ENCODE measurements around the gene PRAMEF17.
"Not testable (repeated sequence)": the region's sequence is repeated elsewhere in the genome, so short reads cannot be mapped to it uniquely, and the experiment has no call there.

Gene PRAMEF17, protein sequence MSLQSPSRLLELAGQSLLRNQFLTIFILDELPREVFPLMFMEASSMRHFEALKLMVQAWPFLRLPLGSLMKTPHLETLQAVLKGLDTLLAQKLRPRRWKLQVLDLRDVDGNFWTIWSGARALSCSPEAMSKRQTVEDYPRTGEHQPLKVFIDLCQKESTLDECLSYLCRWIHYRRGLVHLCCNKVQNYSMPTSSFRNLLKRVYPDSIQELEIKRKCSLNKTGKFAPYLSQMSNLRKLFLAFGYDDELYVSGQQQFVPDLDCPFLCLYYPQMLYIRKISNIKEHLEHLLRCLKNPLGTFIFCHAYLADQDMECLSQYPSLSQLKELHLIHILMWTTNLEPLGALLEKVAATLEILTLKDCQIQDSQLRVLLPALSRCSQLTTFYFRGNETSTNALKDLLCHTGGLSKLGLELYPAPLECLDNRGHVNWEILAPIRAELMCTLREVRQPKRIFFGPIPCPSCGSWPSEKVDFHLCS

DNA sequence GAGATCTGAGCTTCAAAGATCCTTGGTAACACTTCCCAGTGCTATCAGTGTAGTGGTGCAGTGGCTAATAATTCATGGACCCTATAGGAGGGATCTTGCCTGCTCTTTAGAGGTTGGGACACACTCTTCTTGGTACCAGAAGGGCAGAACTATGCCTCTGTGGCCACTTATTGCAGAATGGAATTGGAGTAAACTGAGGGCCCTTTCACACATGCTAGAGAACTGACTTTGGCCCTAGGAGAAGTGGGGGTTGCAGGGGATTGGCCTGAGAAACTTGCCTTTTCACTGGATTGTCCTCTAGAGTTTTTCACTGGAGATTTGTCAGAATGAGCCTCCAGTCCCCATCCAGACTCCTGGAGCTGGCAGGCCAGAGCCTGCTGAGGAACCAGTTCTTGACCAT lies at the start of gene PRAMEF17:
Gene PRAMEF17 (plus strand): TSS at position 301 of the 400 bp plus-strand sequence. CDS start 26 bp downstream, at position 327.
- not testable (repeated sequence) for DNase-seq

DNA sequence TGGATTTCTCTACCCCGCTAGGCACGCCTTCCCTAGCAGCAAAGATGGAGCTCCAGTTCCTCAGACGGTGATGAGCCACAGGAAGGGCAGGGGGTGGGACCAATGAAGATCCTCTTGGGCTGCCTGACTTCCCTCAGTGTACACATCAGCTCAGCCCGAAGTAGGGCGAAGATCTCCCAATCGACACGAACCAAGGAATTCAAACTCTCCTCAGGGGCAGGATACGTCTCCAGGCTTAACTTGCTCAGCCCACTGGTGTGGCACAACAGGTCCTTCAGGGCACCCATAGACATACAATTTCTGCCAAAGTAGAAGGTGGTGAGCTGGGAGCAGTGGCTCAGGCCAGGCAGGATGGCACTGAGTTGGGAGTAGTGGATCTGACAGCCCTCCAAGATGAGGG lies 46.9 kb upstream of the PRAMEF17 start:
- not testable (repeated sequence) for DNase-seq

DNA sequence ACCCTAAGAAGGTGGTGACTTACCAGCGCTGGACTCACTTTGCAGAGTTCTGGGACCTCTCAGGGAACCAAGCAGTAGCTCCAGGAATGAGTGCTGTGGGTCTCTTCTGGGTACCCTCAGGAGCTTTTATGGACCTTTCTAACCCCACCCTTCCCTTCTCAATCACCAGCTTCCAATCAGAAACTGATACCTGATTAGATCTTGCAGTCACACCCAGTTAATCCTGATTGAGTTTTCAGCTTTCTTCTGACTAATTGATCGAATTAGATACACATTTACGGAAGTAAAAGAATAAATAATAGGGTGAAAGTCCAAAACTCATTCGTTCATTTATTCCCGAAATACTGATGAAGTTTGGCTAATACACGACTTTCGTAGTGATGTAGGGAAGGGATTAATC lies 42.4 kb upstream of the PRAMEF17 start, which contains the start of gene PRAMEF14:
Gene PRAMEF14 (minus strand): TSS at position 101 of the 400 bp plus-strand sequence. CDS start 1,820 bp downstream, outside the sequence.
- not testable (repeated sequence) for DNase-seq

DNA sequence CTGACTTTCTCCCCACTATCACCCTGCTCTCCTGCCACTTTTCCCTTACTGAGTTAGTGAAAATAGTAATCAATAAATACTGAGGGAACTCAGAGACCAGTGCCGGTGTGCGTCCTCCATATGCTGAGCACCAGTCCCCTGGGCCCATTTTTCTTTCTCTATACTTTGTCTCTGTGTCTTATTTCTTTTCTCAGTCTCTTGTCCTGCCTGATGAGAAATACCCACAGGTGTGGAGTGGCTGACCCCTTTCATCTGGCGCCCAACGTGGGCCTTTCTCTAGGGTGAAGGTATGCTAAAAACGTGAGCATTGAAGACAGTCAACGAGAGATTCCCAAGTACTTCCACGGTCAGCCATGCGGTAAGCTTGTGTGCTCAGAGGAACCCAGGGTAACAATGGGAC lies 36.0 kb upstream of the PRAMEF17 start:
- not testable (repeated sequence) for DNase-seq

DNA sequence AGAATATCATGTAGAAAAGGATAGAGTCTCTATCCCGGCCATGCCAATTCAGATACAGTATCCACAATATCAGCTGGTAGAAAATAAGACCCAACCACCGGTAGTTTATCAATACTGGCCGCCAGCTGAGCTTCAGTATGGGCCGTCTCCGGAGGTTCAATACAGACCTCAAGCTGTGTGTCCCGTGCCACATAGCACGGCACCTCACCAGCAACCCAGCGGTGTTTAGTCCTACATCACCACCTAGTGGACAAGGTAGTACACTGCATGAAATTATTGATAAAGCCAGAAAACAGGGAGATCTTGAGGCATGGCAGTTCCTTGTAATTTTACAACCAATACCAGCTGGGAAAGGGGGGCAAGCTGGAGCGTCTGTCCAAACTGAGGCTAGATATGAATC lies 35.0 kb upstream of the PRAMEF17 start:
- DNase-seq = not testable (repeated sequence)

DNA sequence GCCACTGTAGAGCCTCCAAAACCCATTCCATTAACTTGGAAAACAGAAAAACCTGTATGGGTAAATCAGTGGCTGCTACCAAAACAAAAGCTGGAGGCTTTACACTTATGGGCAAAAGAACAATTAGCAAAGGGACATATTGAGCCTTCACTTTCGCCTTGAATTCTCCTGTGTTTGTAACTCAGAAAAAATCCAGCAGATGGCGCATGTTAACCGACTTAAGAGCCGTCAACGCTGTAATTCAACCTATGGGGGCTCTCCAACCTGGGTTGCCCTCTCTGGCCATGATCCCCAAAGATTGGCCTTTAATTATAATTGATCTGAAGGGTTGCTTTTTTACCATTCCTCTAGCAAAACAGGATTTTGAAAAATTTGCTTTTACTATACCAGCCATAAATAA lies 32.7 kb upstream of the PRAMEF17 start:
- DNase-seq = peak; percentile 48

DNA sequence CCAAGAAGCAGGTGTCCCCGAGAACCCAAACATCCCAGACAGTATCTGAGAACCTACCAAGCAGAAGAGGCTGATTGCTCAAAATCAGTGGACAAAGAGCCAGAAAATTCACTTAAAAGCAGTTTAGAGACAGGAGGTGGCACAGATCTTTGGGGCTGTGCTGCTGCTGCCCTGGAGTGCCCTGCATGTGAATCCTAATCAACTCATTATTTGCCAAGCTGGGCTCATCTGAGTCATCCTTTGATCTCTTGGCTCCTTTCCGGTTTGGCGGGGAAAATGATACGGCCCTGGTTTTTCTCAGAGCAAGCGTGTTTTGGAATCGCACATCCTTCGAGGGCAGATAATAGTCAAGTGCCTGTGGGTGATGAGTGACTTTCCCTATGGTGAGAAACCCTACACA lies 27.1 kb upstream of the PRAMEF17 start:
- DNase-seq = not testable (repeated sequence)

DNA sequence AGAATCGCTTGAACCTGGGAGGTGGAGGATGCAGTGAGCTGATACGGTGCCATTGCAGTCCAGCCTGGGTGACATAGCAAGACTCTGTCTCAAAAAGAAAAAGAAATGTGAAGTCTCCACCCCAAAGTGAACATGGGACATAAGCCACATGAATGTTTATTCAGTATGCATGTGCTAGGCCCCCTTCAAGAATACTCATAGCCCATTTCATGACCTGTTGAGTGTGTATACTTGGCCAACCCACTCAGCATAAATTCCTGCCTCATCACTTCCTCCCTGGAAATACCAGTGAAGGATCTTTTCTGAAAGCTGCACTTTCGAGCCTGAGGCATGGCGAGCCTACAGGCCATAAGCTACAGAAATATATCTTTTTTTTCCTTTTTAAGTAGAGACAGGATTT lies 24.5 kb upstream of the PRAMEF17 start:
- not testable (repeated sequence) for DNase-seq

DNA sequence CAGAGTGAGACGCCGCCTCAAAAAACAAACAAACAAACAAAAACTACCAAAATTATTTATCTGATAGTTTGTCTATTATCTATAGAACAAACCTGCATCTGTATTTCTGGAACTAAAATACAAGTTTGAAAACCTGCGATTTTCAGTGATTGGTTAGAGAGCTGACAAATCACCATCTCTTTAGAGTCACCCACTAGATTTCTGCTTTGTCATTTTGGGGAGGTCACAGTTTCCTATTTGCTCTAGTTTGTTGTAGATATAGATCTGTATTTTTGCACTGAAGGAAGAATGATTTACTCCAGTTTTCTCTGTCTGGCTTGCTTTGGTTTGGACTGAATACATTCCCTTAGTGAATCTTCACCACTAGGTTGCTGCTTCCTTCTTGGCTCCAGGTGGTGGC lies 22.9 kb upstream of the PRAMEF17 start:
- DNase-seq = not testable (repeated sequence)

DNA sequence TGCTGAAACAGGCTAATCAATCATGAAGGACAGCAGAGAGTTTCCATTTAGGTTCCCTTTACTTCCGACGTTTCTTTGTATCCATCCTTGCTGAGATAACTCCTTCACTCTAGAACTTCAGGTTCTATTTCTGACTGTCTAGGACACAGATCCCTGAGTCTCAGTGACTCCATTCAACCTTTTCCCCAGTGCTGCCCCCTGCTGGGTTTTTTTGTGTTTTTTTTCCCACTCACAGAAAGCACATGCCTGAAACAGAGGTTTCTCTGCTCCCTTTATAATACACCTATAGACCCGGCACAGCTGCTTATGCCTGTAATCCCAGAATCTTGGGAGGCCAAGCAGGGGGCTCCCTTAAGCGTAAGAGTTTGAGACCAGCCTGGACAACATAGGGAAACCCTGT lies 20.9 kb upstream of the PRAMEF17 start:
- peak; percentile 30 for DNase-seq

DNA sequence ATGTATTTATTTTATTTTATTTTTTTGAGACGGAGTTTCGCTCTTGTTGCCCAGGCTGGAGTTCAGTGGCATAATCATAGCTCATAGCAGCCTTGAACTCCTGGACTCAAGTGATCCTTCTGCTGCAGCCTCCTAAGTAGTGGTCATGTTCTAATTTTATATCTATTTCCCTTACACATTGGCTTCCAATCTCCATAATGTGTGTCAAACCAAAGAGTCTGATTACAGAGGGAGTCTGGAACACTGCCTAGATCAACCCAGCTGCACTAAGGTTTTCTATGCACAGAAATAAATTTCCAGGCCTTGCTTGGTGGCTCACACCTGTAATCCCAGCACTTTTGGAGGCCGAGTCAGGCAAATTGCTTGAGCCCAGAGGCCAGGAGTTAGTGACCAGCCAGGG lies 10.4 kb upstream of the PRAMEF17 start:
- DNase-seq = not testable (repeated sequence)

DNA sequence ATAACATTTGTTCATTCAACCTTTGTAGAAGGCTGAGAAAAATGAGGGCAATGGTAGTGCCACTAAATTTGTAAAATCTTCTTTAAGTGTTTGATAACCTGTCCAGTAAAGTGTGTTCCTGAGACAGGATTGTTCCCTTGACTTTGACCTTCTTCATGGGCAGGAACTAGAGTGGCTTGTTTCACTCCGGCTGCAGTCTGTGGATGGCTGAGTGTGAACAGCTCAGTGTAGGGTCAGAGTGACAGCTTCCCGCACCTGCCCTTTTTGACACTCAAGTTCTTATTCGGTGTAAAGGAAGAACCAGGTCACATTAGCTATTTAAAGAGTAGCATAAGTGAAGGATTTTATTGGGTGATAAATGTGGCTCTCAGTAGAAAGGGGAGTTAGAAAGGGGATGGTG lies 9.1 kb upstream of the PRAMEF17 start:
- DNase-seq = not testable (repeated sequence)

DNA sequence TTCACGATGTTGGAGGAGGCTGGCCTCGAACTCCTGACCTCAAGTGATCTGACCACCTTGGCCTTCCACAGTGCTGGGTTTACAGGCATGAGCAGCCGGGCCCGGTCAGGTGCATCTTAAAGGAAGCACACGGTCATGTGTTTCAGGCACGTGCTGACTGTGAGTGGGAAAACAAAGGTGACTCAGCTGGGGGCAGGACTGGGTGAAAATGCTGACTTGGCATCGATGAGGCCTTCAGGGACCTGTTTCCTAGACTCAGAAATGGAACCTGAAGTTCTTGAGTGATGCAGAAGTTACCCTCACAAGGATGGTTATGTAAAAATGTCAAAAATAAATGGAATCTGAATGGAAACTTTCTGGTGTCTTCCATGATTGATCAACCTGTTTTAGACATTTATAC lies 3.6 kb downstream of the PRAMEF17 start:
- DNase-seq = not testable (repeated sequence)

DNA sequence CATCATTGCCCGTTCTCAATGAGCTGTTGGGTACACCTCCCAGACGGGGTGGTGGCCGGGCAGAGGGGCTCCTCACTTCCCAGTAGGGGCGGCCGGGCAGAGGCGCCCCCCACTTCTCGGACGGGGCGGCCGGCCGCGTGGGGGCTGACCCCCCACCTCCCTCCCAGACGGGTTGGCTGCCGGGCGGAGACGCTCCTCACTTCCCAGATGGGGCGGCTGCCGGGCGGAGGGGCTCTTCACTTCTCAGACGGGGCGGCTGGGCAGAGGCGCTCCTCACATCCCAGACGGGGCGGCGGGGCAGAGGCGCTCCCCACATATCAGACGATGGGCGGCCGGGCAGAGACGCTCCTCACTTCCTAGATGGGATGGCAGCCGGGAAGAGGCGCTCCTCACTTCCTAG lies 5.3 kb downstream of the PRAMEF17 start:
- DNase-seq = not testable (repeated sequence)

DNA sequence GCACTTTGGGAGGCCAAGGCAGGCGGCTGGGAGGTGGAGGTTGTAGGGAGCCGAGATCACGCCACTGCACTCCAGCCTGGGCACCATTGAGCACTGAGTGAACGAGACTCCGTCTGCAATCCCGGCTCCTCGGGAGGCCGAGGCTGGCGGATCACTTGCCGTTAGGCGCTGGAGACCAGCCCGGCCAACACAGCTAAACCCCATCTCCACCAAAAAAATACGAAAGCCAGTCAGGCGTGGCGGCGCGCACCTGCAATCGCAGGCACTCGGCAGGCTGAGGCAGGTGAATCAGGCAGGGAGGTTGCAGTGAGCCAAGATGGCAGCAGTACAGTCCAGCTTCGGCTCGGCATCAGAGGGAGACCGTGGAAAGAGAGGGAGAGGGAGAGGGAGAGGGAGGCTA lies 5.9 kb downstream of the PRAMEF17 start:
- DNase-seq = not testable (repeated sequence)

DNA sequence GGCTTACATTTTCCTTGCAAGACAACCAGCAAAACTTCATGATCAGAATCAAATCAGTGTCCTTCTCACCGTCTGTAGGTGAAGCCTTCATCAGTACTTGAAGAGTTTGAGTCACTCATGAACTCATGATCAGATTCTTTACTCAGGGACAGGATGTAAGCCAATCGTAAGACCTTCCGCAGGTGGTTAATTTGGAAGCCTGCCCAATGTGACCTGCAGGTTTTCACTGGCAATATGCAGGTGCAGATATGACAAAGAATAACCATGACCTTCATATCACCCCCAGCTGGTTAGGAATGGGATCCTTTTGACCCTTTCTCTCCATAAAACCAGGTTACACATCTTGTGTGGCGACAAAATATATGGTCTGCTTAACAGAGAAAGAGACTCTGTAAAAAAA lies 18.4 kb downstream of the PRAMEF17 start:
- DNase-seq = no peak

DNA sequence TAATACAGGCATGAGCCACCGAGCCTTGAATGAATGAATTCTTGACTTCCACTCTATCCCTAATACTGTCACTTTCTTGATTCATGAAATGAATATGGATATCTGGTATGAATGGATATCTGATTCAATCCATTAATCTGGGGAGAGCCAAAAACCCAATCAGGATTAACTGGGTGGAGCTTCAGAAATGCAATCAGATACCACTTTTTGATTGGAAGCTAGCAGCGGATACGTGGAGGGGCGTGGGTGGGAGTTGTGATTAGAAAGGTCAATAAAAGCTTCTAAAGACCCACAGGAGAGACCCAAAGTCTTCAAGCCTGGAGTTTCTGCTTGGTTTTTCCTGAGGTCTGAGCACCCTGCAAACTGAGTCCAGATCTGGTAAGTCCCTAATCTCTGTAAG lies 20.7 kb downstream of the PRAMEF17 start, which contains the start of gene PRAMEF20:
Gene PRAMEF20 (plus strand): TSS at position 301 of the 400 bp plus-strand sequence. CDS start 5,905 bp downstream, outside the sequence.
- DNase-seq = not testable (repeated sequence)

DNA sequence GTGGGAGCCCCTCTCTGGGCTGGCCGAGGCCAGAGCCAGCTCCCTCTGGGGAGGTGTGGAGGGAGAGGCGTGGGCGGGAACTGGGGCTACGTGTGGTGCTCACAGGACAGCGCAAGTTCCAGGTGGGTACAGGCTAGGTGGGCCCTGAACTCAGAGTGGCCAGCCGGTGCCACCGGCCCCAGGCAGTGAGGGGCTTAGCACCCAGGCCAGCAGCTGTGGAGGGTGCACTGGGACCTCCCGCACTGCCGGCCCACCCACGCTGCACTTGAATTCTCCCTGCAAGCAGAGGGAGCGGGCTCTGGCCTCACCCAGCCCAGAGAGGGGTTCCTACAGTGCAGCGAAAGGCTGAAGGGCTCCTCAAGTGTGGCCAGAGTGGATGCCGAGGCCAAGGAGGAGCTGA lies 41.1 kb downstream of the PRAMEF17 start:
- no peak for DNase-seq

DNA sequence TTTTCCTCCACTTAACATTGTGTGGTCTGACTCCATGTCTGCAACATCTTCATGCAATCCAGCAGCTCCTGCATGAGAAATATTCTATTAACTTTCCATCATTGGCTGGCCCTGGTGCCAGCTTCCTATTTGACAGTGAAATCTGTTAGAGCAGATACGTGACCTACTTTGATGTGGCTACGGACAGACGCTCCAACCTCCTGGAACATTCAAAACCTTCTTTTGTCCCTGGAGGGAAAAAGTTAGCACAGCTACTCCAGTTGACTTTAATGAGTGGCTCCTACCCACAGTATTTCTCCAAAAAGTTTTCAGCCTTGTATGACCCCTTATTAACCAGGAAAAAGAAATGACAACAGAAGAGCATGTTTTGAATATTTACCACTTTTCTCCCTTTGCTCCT lies 42.8 kb downstream of the PRAMEF17 start:
- DNase-seq = no peak

DNA sequence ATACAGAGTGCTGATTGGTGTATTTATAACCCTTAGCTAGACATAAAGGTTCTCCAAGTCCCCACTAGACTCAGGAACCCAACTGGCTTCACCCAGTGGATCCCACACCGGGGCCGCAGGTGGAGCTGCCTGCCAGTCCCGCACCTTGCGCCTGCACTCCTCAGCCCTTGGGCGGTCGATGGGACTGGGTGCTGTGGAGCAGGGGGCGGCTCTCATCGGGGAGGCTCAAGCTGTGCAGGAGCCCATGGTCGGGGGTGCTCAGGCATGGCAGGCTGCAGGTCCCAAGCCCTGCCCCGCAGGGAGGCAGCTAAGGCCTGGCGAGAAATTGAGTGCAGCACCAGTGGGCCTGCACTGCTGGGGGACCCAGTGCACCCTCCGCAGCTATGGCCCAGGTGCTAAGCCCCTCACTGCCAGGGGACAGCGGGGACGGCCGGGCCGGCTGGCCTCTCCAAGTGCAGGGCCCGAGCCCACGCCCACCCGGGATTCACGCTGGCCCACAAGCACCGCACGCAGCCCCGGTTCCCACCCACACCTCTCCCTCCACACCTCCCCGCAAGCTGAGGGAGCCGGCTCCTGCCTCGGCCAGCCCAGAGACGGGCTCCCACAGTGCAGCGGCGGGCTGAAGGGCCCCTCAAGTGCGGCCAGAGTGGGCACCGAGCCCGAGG lies 44.4 kb downstream of the PRAMEF17 start:
- not testable (repeated sequence) for DNase-seq

DNA sequence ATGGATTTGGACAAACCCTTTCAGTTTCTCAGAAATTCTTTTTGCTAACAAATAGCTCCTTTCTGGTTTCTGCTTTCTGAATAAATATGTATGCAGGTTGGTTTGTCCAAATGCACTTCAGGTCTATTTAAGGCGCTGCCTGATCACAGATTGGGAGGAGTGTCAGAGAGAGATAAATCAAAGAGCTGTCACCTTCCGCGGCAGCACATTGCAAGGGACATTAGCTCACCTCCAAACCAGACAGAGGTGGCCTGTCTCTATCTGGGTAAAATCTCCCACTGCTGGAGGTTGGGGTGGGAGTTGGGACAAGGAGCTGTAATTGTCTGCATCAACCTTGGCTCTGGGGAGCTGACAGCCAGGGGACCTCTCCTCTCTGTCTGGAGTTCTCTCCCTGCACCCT lies 46.0 kb downstream of the PRAMEF17 start:
- no peak for DNase-seq

DNA sequence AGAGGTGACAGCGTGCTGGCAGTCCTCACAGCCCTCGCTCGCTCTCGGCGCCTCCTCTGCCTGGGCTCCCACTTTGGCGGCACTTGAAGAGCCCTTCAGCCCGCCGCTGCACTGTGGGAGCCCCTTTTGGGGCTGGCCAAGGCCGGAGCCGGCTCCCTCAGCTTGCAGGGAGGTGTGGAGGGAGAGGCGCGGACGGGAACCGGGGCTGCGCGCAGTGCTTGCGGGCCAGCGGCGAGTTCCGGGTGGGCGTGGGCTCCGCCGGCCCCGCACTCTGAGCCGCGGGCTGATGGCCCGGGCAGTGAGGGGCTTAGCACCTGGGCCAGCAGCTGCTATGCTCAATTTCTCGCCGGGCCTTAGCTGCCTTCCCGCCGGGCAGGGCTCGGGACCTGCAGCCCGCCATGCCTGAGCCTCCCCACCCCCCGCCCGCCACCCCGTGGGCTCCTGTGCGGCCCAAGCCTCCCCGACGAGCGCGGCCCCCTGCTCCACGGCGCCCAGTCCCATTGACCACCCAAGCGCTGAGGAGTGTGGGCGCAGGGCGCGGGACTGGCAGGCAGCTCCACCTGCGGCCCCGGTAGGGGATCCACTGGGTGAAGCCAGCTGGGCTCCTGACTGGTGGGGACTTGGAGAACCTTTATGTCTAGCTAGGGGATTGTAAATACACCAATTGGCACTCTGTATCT lies 49.8 kb downstream of the PRAMEF17 start:
- DNase-seq = not testable (repeated sequence)
